GM23338 (cell line): ENCODE data around the gene NDE1. TPM values are rescaled to one million over a fixed set of nuclear protein-coding genes. Genes with fewer than 3 reads are reported as not detected.

ENCODE experiments used
- ATAC-seq: fragments of 200-7000 bp; cut with Tn5 transposase; 3 replicates; pipeline ENCODE4 v1.9.1; 2020
- DNase-seq: peaks from one replicate; pipeline ENCODE4 v3.0.0-alpha.2; 2015; ENCODE audit warnings: low spot score
- H2AFZ ChIP-seq: fragments of 200-600 bp; sonication (generic); 2 replicates; pipeline ENCODE4 v1.8.0; 2016; ENCODE audit warnings: antibody characterized with exemption, mild to moderate bottlenecking, moderate library complexity
- H3F3A ChIP-seq: fragments of 200-600 bp; sonication (generic); replicated peaks from 2 replicates; pipeline ENCODE4 v1.8.0; 2017; ENCODE audit warnings: antibody characterized with exemption, mixed run types, low read depth
- H3K27ac ChIP-seq: fragments of 200-600 bp; sonication (generic); 2 replicates; pipeline ENCODE4 v1.6.1; 2016; ENCODE audit warnings: low read depth
- H3K27me3 ChIP-seq: fragments of 200-600 bp; sonication (generic); 2 replicates; pipeline ENCODE4 v1.8.0; 2016; ENCODE audit warnings: mild to moderate bottlenecking, mixed run types, moderate library complexity; ENCODE audit not compliant: insufficient read depth
- H3K36me3 ChIP-seq: fragments of 200-600 bp; sonication (generic); 2 replicates; pipeline ENCODE4 v1.8.0; 2016; ENCODE audit warnings: mild to moderate bottlenecking; ENCODE audit not compliant: insufficient read depth
- H3K4me1 ChIP-seq: fragments of 200-600 bp; sonication (generic); 2 replicates; pipeline ENCODE4 v1.8.0; 2016; ENCODE audit warnings: mild to moderate bottlenecking, moderate library complexity; ENCODE audit not compliant: insufficient read depth
- H3K4me2 ChIP-seq: fragments of 200-600 bp; sonication (generic); 2 replicates; pipeline ENCODE4 v1.7.1; 2017; ENCODE audit warnings: mixed run types
- H3K4me3 ChIP-seq: fragments of 200-600 bp; sonication (generic); 2 replicates; pipeline ENCODE4 v1.6.1; 2016; ENCODE audit warnings: mixed run types
- H3K79me2 ChIP-seq: fragments of 200-600 bp; sonication (generic); replicated peaks from 2 replicates; pipeline ENCODE4 v1.8.0; 2017; ENCODE audit warnings: mild to moderate bottlenecking; ENCODE audit not compliant: insufficient read depth
- H3K9me2 ChIP-seq: fragments of 200-600 bp; sonication (generic); 2 replicates; pipeline ENCODE4 v1.8.0; 2017; ENCODE audit not compliant: insufficient read depth
- H4K20me1 ChIP-seq: fragments of 200-600 bp; sonication (generic); replicated peaks from 2 replicates; pipeline ENCODE4 v1.8.0; 2017; ENCODE audit warnings: mild to moderate bottlenecking; ENCODE audit not compliant: insufficient read depth
- H3K27ac Mint-ChIP-seq: 2 replicates; pipeline ENCODE4 v1.8.0; 2020; ENCODE audit warnings: inconsistent platforms, mild to moderate bottlenecking, moderate library complexity, mixed read lengths
- H3K27me3 Mint-ChIP-seq: 3 replicates; pipeline ENCODE4 v1.8.0; 2022; ENCODE audit warnings: low read depth, mild to moderate bottlenecking, moderate library complexity, mixed read lengths, inconsistent platforms; ENCODE audit not compliant: insufficient read depth, poor library complexity
- H3K36me3 Mint-ChIP-seq: 3 replicates; pipeline ENCODE4 v1.8.0; 2021; ENCODE audit warnings: low read depth, mild to moderate bottlenecking, inconsistent platforms, moderate library complexity, mixed read lengths
- H3K4me1 Mint-ChIP-seq: 3 replicates; pipeline ENCODE4 v1.8.0; 2020; ENCODE audit warnings: mild to moderate bottlenecking, inconsistent platforms, mixed read lengths
- H3K4me3 Mint-ChIP-seq: 3 replicates; pipeline ENCODE4 v1.8.0; 2021; ENCODE audit warnings: moderate library complexity, mild to moderate bottlenecking, inconsistent platforms, mixed read lengths
- H3K9me3 Mint-ChIP-seq: 3 replicates; pipeline ENCODE4 v1.8.0; 2020; ENCODE audit warnings: moderate library complexity, mild to moderate bottlenecking, inconsistent platforms, mixed read lengths
- CREB1 ChIP-seq: fragments of 250-450 bp; sonication (Bioruptor Pico); IDR thresholded peaks from 2 replicates; pipeline ENCODE4 v1.5.0; 2020; ENCODE audit warnings: low read depth, mild to moderate bottlenecking, moderate library complexity
- EZH2 ChIP-seq: fragments of 200-600 bp; sonication (generic); IDR thresholded peaks from one replicate; pipeline ENCODE4 v1.8.0; 2017; ENCODE audit warnings: antibody characterized with exemption, mild to moderate bottlenecking, low read depth; ENCODE audit not compliant: unreplicated experiment
- EZH2phosphoT487 ChIP-seq: fragments of 200-600 bp; sonication (generic); IDR thresholded peaks from one replicate; pipeline ENCODE4 v1.8.1; 2018; ENCODE audit warnings: antibody characterized with exemption; ENCODE audit not compliant: unreplicated experiment
- JUNB ChIP-seq: IDR thresholded peaks from one replicate; pipeline ENCODE4 v1.6.1; 2016; ENCODE audit warnings: antibody characterized with exemption; ENCODE audit not compliant: unreplicated experiment
- NANOG ChIP-seq: IDR thresholded peaks from 2 replicates; pipeline ENCODE4 v1.6.1; 2016; ENCODE audit warnings: antibody characterized with exemption, borderline replicate concordance
- POLR2AphosphoS5 ChIP-seq: IDR thresholded peaks from 2 replicates; pipeline ENCODE4 v1.6.1; 2016; ENCODE audit warnings: antibody characterized with exemption, low read depth
- STAT1 ChIP-seq: IDR thresholded peaks from one replicate; pipeline ENCODE4 v1.6.1; 2016; ENCODE audit warnings: antibody characterized with exemption; ENCODE audit not compliant: unreplicated experiment
- ZNF114 ChIP-seq: fragments of 250-450 bp; sonication (Bioruptor Pico); IDR thresholded peaks from 2 replicates; pipeline ENCODE4 v1.5.0; 2020; ENCODE audit warnings: mild to moderate bottlenecking, moderate library complexity
- ZNF331 ChIP-seq: fragments of 250-450 bp; sonication (Bioruptor Pico); IDR thresholded peaks from 2 replicates; pipeline ENCODE4 v1.5.0; 2020; ENCODE audit warnings: low read depth, mild to moderate bottlenecking, moderate library complexity
- polyA plus RNA-seq: library from polyadenylated mRNA; unstranded; fragments of >200 nt; fragmentation: Nextera tagmentation; extraction: Ambion mirVana; gene quantifications from 2 replicates; pipeline ENCODE4 v1.2.1, GENCODE V29; 2016
- total RNA-seq: library from RNA; depleted of rRNA; stranded (reverse); fragments of >200 nt; shearing (Covaris generic); gene quantifications from 2 replicates; pipeline ENCODE4 v1.2.3, GENCODE V29; 2014
- TF ChIP-seq, protein P1 (sequence below): IDR thresholded peaks from one replicate; pipeline ENCODE4 v1.6.1; 2018; ENCODE audit warnings: antibody characterized with exemption; ENCODE audit not compliant: unreplicated experiment
- TF ChIP-seq, protein P2 (sequence below): IDR thresholded peaks from 2 replicates; pipeline ENCODE4 v1.6.1; 2016; ENCODE audit warnings: antibody characterized with exemption
- TF ChIP-seq, protein P3 (sequence below), 2 experiments: fragments of 200-600 bp in 1 of 2; sonication (generic) in 1 of 2; conservative IDR thresholded peaks; 2 replicates each; pipeline versions ENCODE4 v1.5.1 to v1.6.1; 2016 to 2017; ENCODE audit warnings: antibody characterized with exemption in 2 of 2, low read depth in 2 of 2, mild to moderate bottlenecking in 2 of 2, moderate library complexity in 1 of 2
- TF ChIP-seq, protein P4 (sequence below): fragments of 250-450 bp; sonication (Bioruptor Pico); IDR thresholded peaks from 2 replicates; pipeline ENCODE4 v1.5.0; 2020; ENCODE audit warnings: mild to moderate bottlenecking, moderate library complexity

The NDE1 gene
- total and polyA plus RNA-seq, 2 experiments from 2014 or later: 13.0 to 22.9 TPM

DNA sequence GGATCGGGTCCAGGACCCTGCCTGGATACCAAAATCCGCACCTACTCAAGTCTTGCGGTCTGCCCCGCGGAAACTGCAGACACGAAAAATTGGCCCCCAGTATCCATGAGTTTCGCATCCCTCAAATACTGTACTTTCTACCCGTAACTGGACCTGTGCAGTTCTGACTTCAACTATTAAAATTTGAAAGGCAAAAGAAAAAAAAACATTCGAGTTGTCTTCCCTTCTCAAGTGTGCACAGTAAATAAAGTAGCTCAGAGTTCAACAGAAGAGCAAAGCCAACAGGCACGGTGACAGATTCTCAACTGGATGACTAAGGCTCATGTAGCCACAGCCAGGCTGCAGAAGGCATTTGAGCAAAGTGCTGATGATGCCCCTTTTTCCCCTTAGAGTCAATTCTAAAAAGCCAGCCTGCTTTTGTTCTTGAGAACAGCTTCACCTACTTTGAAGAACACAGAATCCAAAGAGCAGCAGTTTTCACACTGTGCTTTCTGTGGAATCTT, 39.6 kb upstream of the NDE1 start:
- Histone ChIP-seq H3K4me2 (no peak overlapping the region), H3K27ac (no peak overlapping the region), H3K79me2 (no peaks in the 10 kb centered on the region), H3K27me3 (no peaks in the 10 kb centered on the region), H4K20me1 (0 out of 2 replicates have a peak, but pooled peaks cover 4% of the 10 kb centered on the region), H3K4me3 (no peak overlapping the region), H3K4me1 (no peaks in the 10 kb centered on the region), H3K36me3 (peaks cover 30% of the 10 kb centered on the region), H2AFZ (no peak overlapping the region), H3K9me2 (no peaks in the 10 kb centered on the region), H3F3A (no peaks in the 10 kb centered on the region)
- no peak overlapping the region for H3K27ac Mint-ChIP-seq
- ATAC-seq (no peak), DNase-seq (no peak)
- peaks cover 6% of the 10 kb centered on the region; the same call in 2 of the 3 replicates for H3K4me1 Mint-ChIP-seq
- TF ChIP-seq, protein P1, sequence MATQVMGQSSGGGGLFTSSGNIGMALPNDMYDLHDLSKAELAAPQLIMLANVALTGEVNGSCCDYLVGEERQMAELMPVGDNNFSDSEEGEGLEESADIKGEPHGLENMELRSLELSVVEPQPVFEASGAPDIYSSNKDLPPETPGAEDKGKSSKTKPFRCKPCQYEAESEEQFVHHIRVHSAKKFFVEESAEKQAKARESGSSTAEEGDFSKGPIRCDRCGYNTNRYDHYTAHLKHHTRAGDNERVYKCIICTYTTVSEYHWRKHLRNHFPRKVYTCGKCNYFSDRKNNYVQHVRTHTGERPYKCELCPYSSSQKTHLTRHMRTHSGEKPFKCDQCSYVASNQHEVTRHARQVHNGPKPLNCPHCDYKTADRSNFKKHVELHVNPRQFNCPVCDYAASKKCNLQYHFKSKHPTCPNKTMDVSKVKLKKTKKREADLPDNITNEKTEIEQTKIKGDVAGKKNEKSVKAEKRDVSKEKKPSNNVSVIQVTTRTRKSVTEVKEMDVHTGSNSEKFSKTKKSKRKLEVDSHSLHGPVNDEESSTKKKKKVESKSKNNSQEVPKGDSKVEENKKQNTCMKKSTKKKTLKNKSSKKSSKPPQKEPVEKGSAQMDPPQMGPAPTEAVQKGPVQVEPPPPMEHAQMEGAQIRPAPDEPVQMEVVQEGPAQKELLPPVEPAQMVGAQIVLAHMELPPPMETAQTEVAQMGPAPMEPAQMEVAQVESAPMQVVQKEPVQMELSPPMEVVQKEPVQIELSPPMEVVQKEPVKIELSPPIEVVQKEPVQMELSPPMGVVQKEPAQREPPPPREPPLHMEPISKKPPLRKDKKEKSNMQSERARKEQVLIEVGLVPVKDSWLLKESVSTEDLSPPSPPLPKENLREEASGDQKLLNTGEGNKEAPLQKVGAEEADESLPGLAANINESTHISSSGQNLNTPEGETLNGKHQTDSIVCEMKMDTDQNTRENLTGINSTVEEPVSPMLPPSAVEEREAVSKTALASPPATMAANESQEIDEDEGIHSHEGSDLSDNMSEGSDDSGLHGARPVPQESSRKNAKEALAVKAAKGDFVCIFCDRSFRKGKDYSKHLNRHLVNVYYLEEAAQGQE: no peak
- TF ChIP-seq EZH2 (no peak), ZNF114 (no peak), JUNB (no peak), CREB1 (no peak), EZH2phosphoT487 (no peak), POLR2AphosphoS5 (no peak), NANOG (no peak), ZNF331 (CRISPR knock-in tag) (no peak), STAT1 (no peak)
- TF ChIP-seq, protein P2, sequence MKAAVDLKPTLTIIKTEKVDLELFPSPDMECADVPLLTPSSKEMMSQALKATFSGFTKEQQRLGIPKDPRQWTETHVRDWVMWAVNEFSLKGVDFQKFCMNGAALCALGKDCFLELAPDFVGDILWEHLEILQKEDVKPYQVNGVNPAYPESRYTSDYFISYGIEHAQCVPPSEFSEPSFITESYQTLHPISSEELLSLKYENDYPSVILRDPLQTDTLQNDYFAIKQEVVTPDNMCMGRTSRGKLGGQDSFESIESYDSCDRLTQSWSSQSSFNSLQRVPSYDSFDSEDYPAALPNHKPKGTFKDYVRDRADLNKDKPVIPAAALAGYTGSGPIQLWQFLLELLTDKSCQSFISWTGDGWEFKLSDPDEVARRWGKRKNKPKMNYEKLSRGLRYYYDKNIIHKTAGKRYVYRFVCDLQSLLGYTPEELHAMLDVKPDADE: no peak
- TF ChIP-seq, protein P3, sequence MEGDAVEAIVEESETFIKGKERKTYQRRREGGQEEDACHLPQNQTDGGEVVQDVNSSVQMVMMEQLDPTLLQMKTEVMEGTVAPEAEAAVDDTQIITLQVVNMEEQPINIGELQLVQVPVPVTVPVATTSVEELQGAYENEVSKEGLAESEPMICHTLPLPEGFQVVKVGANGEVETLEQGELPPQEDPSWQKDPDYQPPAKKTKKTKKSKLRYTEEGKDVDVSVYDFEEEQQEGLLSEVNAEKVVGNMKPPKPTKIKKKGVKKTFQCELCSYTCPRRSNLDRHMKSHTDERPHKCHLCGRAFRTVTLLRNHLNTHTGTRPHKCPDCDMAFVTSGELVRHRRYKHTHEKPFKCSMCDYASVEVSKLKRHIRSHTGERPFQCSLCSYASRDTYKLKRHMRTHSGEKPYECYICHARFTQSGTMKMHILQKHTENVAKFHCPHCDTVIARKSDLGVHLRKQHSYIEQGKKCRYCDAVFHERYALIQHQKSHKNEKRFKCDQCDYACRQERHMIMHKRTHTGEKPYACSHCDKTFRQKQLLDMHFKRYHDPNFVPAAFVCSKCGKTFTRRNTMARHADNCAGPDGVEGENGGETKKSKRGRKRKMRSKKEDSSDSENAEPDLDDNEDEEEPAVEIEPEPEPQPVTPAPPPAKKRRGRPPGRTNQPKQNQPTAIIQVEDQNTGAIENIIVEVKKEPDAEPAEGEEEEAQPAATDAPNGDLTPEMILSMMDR (conservative IDR thresholded peaks at IDR 0.05; ENCODE audit: low read depth in 2 of 2): no peak
- TF ChIP-seq, protein P4, sequence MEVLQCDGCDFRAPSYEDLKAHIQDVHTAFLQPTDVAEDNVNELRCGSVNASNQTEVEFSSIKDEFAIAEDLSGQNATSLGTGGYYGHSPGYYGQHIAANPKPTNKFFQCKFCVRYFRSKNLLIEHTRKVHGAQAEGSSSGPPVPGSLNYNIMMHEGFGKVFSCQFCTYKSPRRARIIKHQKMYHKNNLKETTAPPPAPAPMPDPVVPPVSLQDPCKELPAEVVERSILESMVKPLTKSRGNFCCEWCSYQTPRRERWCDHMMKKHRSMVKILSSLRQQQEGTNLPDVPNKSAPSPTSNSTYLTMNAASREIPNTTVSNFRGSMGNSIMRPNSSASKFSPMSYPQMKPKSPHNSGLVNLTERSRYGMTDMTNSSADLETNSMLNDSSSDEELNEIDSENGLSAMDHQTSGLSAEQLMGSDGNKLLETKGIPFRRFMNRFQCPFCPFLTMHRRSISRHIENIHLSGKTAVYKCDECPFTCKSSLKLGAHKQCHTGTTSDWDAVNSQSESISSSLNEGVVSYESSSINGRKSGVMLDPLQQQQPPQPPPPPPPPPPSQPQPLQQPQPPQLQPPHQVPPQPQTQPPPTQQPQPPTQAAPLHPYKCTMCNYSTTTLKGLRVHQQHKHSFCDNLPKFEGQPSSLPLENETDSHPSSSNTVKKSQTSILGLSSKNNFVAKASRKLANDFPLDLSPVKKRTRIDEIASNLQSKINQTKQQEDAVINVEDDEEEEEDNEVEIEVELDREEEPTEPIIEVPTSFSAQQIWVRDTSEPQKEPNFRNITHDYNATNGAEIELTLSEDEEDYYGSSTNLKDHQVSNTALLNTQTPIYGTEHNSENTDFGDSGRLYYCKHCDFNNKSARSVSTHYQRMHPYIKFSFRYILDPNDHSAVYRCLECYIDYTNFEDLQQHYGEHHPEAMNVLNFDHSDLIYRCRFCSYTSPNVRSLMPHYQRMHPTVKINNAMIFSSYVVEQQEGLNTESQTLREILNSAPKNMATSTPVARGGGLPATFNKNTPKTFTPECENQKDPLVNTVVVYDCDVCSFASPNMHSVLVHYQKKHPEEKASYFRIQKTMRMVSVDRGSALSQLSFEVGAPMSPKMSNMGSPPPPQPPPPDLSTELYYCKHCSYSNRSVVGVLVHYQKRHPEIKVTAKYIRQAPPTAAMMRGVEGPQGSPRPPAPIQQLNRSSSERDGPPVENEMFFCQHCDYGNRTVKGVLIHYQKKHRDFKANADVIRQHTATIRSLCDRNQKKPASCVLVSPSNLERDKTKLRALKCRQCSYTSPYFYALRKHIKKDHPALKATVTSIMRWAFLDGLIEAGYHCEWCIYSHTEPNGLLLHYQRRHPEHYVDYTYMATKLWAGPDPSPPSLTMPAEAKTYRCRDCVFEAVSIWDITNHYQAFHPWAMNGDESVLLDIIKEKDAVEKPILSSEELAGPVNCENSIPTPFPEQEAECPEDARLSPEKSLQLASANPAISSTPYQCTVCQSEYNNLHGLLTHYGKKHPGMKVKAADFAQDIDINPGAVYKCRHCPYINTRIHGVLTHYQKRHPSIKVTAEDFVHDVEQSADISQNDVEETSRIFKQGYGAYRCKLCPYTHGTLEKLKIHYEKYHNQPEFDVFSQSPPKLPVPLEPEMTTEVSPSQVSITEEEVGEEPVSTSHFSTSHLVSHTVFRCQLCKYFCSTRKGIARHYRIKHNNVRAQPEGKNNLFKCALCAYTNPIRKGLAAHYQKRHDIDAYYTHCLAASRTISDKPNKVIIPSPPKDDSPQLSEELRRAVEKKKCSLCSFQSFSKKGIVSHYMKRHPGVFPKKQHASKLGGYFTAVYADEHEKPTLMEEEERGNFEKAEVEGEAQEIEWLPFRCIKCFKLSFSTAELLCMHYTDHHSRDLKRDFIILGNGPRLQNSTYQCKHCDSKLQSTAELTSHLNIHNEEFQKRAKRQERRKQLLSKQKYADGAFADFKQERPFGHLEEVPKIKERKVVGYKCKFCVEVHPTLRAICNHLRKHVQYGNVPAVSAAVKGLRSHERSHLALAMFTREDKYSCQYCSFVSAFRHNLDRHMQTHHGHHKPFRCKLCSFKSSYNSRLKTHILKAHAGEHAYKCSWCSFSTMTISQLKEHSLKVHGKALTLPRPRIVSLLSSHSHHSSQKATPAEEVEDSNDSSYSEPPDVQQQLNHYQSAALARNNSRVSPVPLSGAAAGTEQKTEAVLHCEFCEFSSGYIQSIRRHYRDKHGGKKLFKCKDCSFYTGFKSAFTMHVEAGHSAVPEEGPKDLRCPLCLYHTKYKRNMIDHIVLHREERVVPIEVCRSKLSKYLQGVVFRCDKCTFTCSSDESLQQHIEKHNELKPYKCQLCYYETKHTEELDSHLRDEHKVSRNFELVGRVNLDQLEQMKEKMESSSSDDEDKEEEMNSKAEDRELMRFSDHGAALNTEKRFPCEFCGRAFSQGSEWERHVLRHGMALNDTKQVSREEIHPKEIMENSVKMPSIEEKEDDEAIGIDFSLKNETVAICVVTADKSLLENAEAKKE (CRISPR knock-in tag): no peak
- peaks cover 8% of the 10 kb centered on the region for H3K27me3 Mint-ChIP-seq
- no peak overlapping the region for H3K4me3 Mint-ChIP-seq
- peaks cover 49% of the 10 kb centered on the region for H3K36me3 Mint-ChIP-seq
- H3K9me3 Mint-ChIP-seq: no peaks in the 10 kb centered on the region
